Heart left ventricle (tissue), 16 donors: Measurements from ENCODE around the gene A2ML1. TPM values are rescaled to one million over a fixed set of nuclear protein-coding genes. Genes with fewer than 3 reads are reported as not detected.

Experiments used
- ATAC-seq, 4 donors: fragments of 200-7000 bp; cut with Tn5 transposase; one replicate each; pipeline ENCODE4 v1.9.1; 2020 to 2022; ENCODE audit warnings: moderate library complexity in 4 of 4, mild to moderate bottlenecking in 3 of 4, moderate number of reproducible peaks in 1 of 4
- DNase-seq, 5 donors: peaks; one replicate each; pipeline ENCODE4 v3.0.0-alpha.2; 2020
- H3K27ac ChIP-seq, 12 donors: fragments of 200-600 bp; sonication (generic) in 4 of 12; one replicate each; pipeline versions ENCODE4 v1.5.0 to v1.8.0; 2016 to 2022; ENCODE audit warnings: mild to moderate bottlenecking in 2 of 12
- H3K27me3 ChIP-seq, 9 donors: fragments of 200-600 bp; sonication (generic) in 2 of 9; one replicate each; pipeline versions ENCODE4 v1.5.1 to v1.8.0; 2016 to 2022; ENCODE audit warnings: mild to moderate bottlenecking in 3 of 9
- H3K36me3 ChIP-seq, 9 donors: fragments of 200-600 bp; sonication (generic) in 2 of 9; one replicate each; pipeline versions ENCODE4 v1.5.0 to v1.8.0; 2018 to 2022; ENCODE audit warnings: mild to moderate bottlenecking in 2 of 9
- H3K4me1 ChIP-seq, 12 donors: fragments of 200-600 bp; sonication (generic) in 4 of 12; one replicate each; pipeline versions ENCODE4 v1.5.0 to v1.8.0; 2016 to 2022; ENCODE audit warnings: mild to moderate bottlenecking in 3 of 12
- H3K4me3 ChIP-seq, 12 donors: fragments of 200-600 bp; sonication (generic) in 4 of 12; one replicate each; pipeline versions ENCODE4 v1.5.0 to v1.8.0; 2017 to 2022; ENCODE audit warnings: mild to moderate bottlenecking in 9 of 12, moderate library complexity in 4 of 12
- H3K9me3 ChIP-seq, 12 donors: fragments of 200-600 bp; sonication (generic) in 4 of 12; one replicate each; pipeline versions ENCODE4 v1.5.0 to v1.8.0; 2016 to 2022; ENCODE audit warnings: mild to moderate bottlenecking in 1 of 12
- CTCF ChIP-seq, 12 donors: fragments of 200-600 bp; sonication (generic) in 4 of 12; IDR thresholded peaks; one replicate each; pipeline versions ENCODE4 v1.5.0 to v1.8.0; 2018 to 2022; ENCODE audit warnings: antibody characterized with exemption in 12 of 12, mild to moderate bottlenecking in 5 of 12
- POLR2A ChIP-seq, 2 donors: fragments of 450-650 bp; IDR thresholded peaks; one replicate each; pipeline ENCODE4 v1.6.1; 2017; ENCODE audit warnings: antibody characterized with exemption in 2 of 2, mild to moderate bottlenecking in 2 of 2, moderate library complexity in 2 of 2
- WGBS, 4 donors: extraction: QIAGEN DNeasy Blood & Tissue Kit in 2 of 4; methylation state at CpG; one replicate each; pipeline versions ENCODE4 v1.1.5 to v1.1.7; 2013 to 2018; 5-methylcytosine and 5-hydroxymethylcytosine counted together
- intact Hi-C, 10 donors: fragments of 100-400 bp; cut with DNase I; formaldehyde crosslinking; loops; one replicate each; pipeline versions ENCODE4 v1.11.1 to v1.14.2; 2022
- polyA plus RNA-seq, 2 donors: library from polyadenylated mRNA; stranded (reverse); fragments of 200-250 nt; gene quantifications; one replicate each; pipeline ENCODE4 v1.2.3, GENCODE V29; 2013
- total RNA-seq, 9 donors: library from RNA; depleted of rRNA in 2 of 9; stranded (reverse); fragments of >200 nt in 2 of 9; fragmentation: NEBNext Ultra II Directional in 3 of 9; extraction: Animal tissue kit (Norgen Biotek cat#: 25700) in 3 of 9; gene quantifications; one replicate each; pipeline versions ENCODE4 v1.1.0 to v1.2.4, GENCODE V29; 2016 to 2023
- donor health status: ischemic (EF 13 %, LVEDD 7.1; RV severe dilation, severe dysfunction).
- donor health status: healthy with polysubstance abuse.
- donor health status: DM: no; HTN: yes; CAD: no.
- donor health status: DM: no; HTN: no; CAD: no.
- donor health status: ischemic (EF 25% LVEDD 6.9; RV normal size, moderate dysfunction).
- donor health status: ischemic (EF 25% LVEDD 5.7; RV mildly dilated, moderate dysfunction).
- donor health status: healthy.
- donor health status: DM: yes; HTN: yes; CAD: no.
- donor health status: ischemic (EF 35%, LVEDD 5.7; RV mildly dilated, moderate dysfunction).
- donor health status: nonischemic (EF 11% LVEDD 7.7; RV severe dilation, severe dysfunction).
- donor health status: DM: yes; HTN: yes; CAD: no.
- donor health status: PGD.
- donor health status: ischemic (EF 29% LVEDD 5.4; RV normal size, mild dysfunction).
- donor health status: nonischemic (EF 23%, LVEDD 6.1; RV moderate dilation, normal function).

Gene A2ML1
- total and polyA plus RNA-seq, 11 donors = 0.07 to 0.25 (median 0.08) TPM; not detected in 8

GRCh38 chr12:8813572-8814357 lies 8.7 kb upstream of the A2ML1 start:
- 71 to 84% (median 83%) methylated on average over 5 of the region's 5 CpGs for WGBS, 4 donors
- no peak overlapping the region for H3K4me3 ChIP-seq
- TF ChIP-seq POLR2A (IDR thresholded peaks at IDR 0.05) = no peak
- TF ChIP-seq CTCF (IDR thresholded peaks at IDR 0.05) = no peak
- H3K27me3 ChIP-seq = no peaks in the 10 kb centered on the region
- DNase-seq = no peak
- no peak for ATAC-seq
- H3K4me1 ChIP-seq = no peaks in the 10 kb centered on the region
- intact Hi-C loops = no loop called here
- no peak overlapping the region for H3K27ac ChIP-seq
- H3K36me3 ChIP-seq = no peaks in the 10 kb centered on the region
- H3K9me3 ChIP-seq = no peaks in the 10 kb centered on the region

- intact Hi-C loops = loop anchor here in 1 of 10 donors (5.0 kb wide), 1 partner anchor 129 kb away; no protein-coding TSS in a partner anchor
- ATAC-seq (no peak), DNase-seq (no peak)
- Histone ChIP-seq H3K9me3 (no peaks in the 10 kb centered on the region), H3K4me1 (no peaks in the 10 kb centered on the region), H3K27me3 (no peaks in the 10 kb centered on the region), H3K4me3 (no peak overlapping the region), H3K27ac (no peak overlapping the region), H3K36me3 (no peaks in the 10 kb centered on the region)
- 87 to 90% (median 89%) methylated on average over 3 of the region's 3 CpGs for WGBS, 4 donors
- TF ChIP-seq CTCF (IDR thresholded peaks at IDR 0.05) = no peak
- no peak for TF ChIP-seq POLR2A (IDR thresholded peaks at IDR 0.05)
Observed at GRCh38 chr12:8816448-8817050, 5.9 kb upstream of the A2ML1 start.

- Histone ChIP-seq H3K27ac (no peak overlapping the region), H3K4me3 (no peak overlapping the region), H3K4me1 (no peaks in the 10 kb centered on the region), H3K27me3 (no peaks in the 10 kb centered on the region), H3K36me3 (no peaks in the 10 kb centered on the region), H3K9me3 (no peaks in the 10 kb centered on the region)
- TF ChIP-seq POLR2A (IDR thresholded peaks at IDR 0.05) (no peak), CTCF (IDR thresholded peaks at IDR 0.05) (no peak)
- intact Hi-C loops = loop anchor here in 1 of 10 donors (5.0 kb wide), 1 partner anchor 131 kb away; no protein-coding TSS in a partner anchor
- WGBS, 4 donors = 89 to 97% (median 94%) methylated on average over 1 of the region's 1 CpG
- no peak for DNase-seq
- no peak for ATAC-seq
Observed at GRCh38 chr12:8817856-8818255, 4.6 kb upstream of the A2ML1 start.

- ATAC-seq (no peak), DNase-seq (no peak)
- no peaks in the 10 kb centered on the region for H3K4me1 ChIP-seq
- no peaks in the 10 kb centered on the region for H3K9me3 ChIP-seq
- H3K27ac ChIP-seq = no peak overlapping the region
- H3K27me3 ChIP-seq = no peaks in the 10 kb centered on the region
- intact Hi-C loops = loop anchor here in 1 of 10 donors (5.0 kb wide), 1 partner anchor 131 kb away; no protein-coding TSS in a partner anchor
- TF ChIP-seq POLR2A (IDR thresholded peaks at IDR 0.05) (no peak), CTCF (IDR thresholded peaks at IDR 0.05) (no peak)
- WGBS, 4 donors = 82 to 90% (median 88%) methylated on average over 2 of the region's 2 CpGs
- H3K36me3 ChIP-seq = no peaks in the 10 kb centered on the region
- no peak overlapping the region for H3K4me3 ChIP-seq
Observed at GRCh38 chr12:8818526-8818925, 3.9 kb upstream of the A2ML1 start.
